ENCODE measurements around the gene UGT1A9.

- no peak for TF ChIP-seq POLR2A (IDR thresholded peaks at IDR 0.05)
- TF ChIP-seq CTCF (IDR thresholded peaks at IDR 0.05) = no peak
Measured at GRCh38 chr2:233778030-233778429, 106.3 kb downstream of the UGT1A9 start, which contains the start of gene MROH2A.
